ENCODE measurements around the gene BBX.
A peak's percentile ranks its signal among the peaks of the same experiment; 100 is the strongest.

BBX gene

GRCh38 chr3:107816107-107816506 lies 293.3 kb downstream of the BBX start:
- no peak for DNase-seq

GRCh38 chr3:107817076-107817475 lies 294.3 kb downstream of the BBX start:
- no peak for DNase-seq

- no peak for DNase-seq
Measured at GRCh38 chr3:107818025-107818424, 295.3 kb downstream of the BBX start.

GRCh38 chr3:107819656-107820055 lies 296.9 kb downstream of the BBX start:
- DNase-seq: no peak

- DNase-seq: no peak
Measured at GRCh38 chr3:107822308-107822707, 299.5 kb downstream of the BBX start.

GRCh38 chr3:107824822-107825371 lies 302.1 kb downstream of the BBX start:
- no peak for DNase-seq

- no peak for DNase-seq
Measured at GRCh38 chr3:107825556-107825955, 302.8 kb downstream of the BBX start.

GRCh38 chr3:107826727-107827126 lies 304.0 kb downstream of the BBX start:
- no peak for DNase-seq

- no peak for DNase-seq
Measured at GRCh38 chr3:107829185-107829584, 306.4 kb downstream of the BBX start.

- no peak for DNase-seq
Measured at GRCh38 chr3:107831590-107831989, 308.8 kb downstream of the BBX start.

GRCh38 chr3:107833043-107833442 lies 310.3 kb downstream of the BBX start:
- no peak for DNase-seq

GRCh38 chr3:107833722-107834416 lies 311.1 kb downstream of the BBX start:
- no peak for DNase-seq

- peak; percentile 13 for DNase-seq
Measured at GRCh38 chr3:107835001-107835400, 312.2 kb downstream of the BBX start.

GRCh38 chr3:107837895-107838612 lies 315.3 kb downstream of the BBX start:
- DNase-seq: no peak

GRCh38 chr3:107841831-107842230 lies 319.1 kb downstream of the BBX start:
- DNase-seq: no peak

- no peak for DNase-seq
Measured at GRCh38 chr3:107842940-107843339, 320.2 kb downstream of the BBX start.

- DNase-seq: no peak
Measured at GRCh38 chr3:107845380-107846278, 322.9 kb downstream of the BBX start.

GRCh38 chr3:107846279-107846852 lies 323.6 kb downstream of the BBX start:
- DNase-seq: peak; percentile 65

GRCh38 chr3:107847791-107848190 lies 325.0 kb downstream of the BBX start:
- DNase-seq: no peak

GRCh38 chr3:107848351-107848915 lies 325.7 kb downstream of the BBX start:
- DNase-seq: no peak

GRCh38 chr3:107850681-107851080 lies 327.9 kb downstream of the BBX start:
- no peak for DNase-seq

- no peak for DNase-seq
Measured at GRCh38 chr3:107853821-107854220, 331.1 kb downstream of the BBX start.

- DNase-seq: no peak
Measured at GRCh38 chr3:107854733-107855132, 332.0 kb downstream of the BBX start.

All from DMS53 (cell line).